Astrocyte (in vitro differentiated cells and primary cell): ENCODE data around the gene TMEM63C. TPM values are rescaled to one million over a fixed set of nuclear protein-coding genes. Genes with fewer than 3 reads are reported as not detected.

Source experiments
- DNase-seq: peaks from one replicate; pipeline ENCODE4 v3.0.0-alpha.2; 2010; ENCODE audit warnings: low read depth
- FAIRE-seq: peaks from 2 replicates; lab custom pipeline; 2011; peaks lifted over from hg19 to GRCh38; lab: Jason Lieb, UNC
- H2AFZ ChIP-seq: 2 replicates; pipeline ENCODE4 v1.6.0; 2012; ENCODE audit warnings: low read depth, low read length, inconsistent platforms
- H3K27ac ChIP-seq: 2 replicates; pipeline ENCODE4 v1.5.1; 2011; ENCODE audit warnings: low read depth, low read length, inconsistent platforms
- H3K27me3 ChIP-seq: 2 replicates; pipeline ENCODE4 v1.6.0; 2011; ENCODE audit warnings: low read length, inconsistent platforms; ENCODE audit not compliant: insufficient read depth
- H3K36me3 ChIP-seq: 2 replicates; pipeline ENCODE4 v1.5.1; 2011; ENCODE audit warnings: low read length, inconsistent platforms; ENCODE audit not compliant: insufficient read depth
- H3K4me1 ChIP-seq: 2 replicates; pipeline ENCODE4 v1.5.1; 2011; ENCODE audit warnings: low read length, inconsistent platforms; ENCODE audit not compliant: insufficient read depth
- H3K4me2 ChIP-seq: 2 replicates; pipeline ENCODE4 v1.6.0; 2012; ENCODE audit warnings: low read length, inconsistent platforms
- H3K4me3 ChIP-seq: 2 replicates; pipeline ENCODE4 v1.5.1; 2011; ENCODE audit warnings: low read depth, mild to moderate bottlenecking, low read length, inconsistent platforms; ENCODE audit not compliant: insufficient read depth
- H3K79me2 ChIP-seq: 2 replicates; pipeline ENCODE4 v1.6.0; 2012; ENCODE audit warnings: mild to moderate bottlenecking, low read length, inconsistent platforms; ENCODE audit not compliant: insufficient read depth
- H3K9ac ChIP-seq: 2 replicates; pipeline ENCODE4 v1.6.0; 2012; ENCODE audit warnings: mild to moderate bottlenecking, low read length, inconsistent platforms
- H3K9me3 ChIP-seq: 2 replicates; pipeline ENCODE4 v1.5.1; 2012; ENCODE audit warnings: low read depth, mild to moderate bottlenecking, low read length, inconsistent platforms; ENCODE audit not compliant: insufficient read depth
- H4K20me1 ChIP-seq: 2 replicates; pipeline ENCODE4 v1.6.0; 2012; ENCODE audit warnings: low read length, inconsistent platforms; ENCODE audit not compliant: insufficient read depth
- H3K27ac Mint-ChIP-seq: one replicate; pipeline ENCODE4 v1.8.0; 2021; ENCODE audit warnings: mild to moderate bottlenecking, mixed read lengths; ENCODE audit not compliant: unreplicated experiment
- H3K27me3 Mint-ChIP-seq: one replicate; pipeline ENCODE4 v1.8.0; 2021; ENCODE audit warnings: low read depth, mixed read lengths; ENCODE audit not compliant: unreplicated experiment
- H3K36me3 Mint-ChIP-seq: one replicate; pipeline ENCODE4 v1.8.0; 2021; ENCODE audit warnings: low read depth, mixed read lengths; ENCODE audit not compliant: unreplicated experiment
- H3K4me1 Mint-ChIP-seq: one replicate; pipeline ENCODE4 v1.8.0; 2021; ENCODE audit warnings: low read depth, mixed read lengths; ENCODE audit not compliant: unreplicated experiment
- H3K4me3 Mint-ChIP-seq: one replicate; pipeline ENCODE4 v1.8.0; 2021; ENCODE audit warnings: mild to moderate bottlenecking, moderate library complexity, mixed read lengths; ENCODE audit not compliant: unreplicated experiment
- H3K9me3 Mint-ChIP-seq: one replicate; pipeline ENCODE4 v1.8.0; 2021; ENCODE audit warnings: mild to moderate bottlenecking, mixed read lengths; ENCODE audit not compliant: unreplicated experiment
- EZH2 ChIP-seq: IDR thresholded peaks from 2 replicates; pipeline ENCODE4 v1.6.1; 2012; ENCODE audit warnings: mild to moderate bottlenecking, low read length, inconsistent platforms; ENCODE audit not compliant: insufficient read depth
- total RNA-seq: library from RNA; stranded (reverse); gene quantifications from 2 replicates; pipeline ENCODE4 v1.2.1, GENCODE V29; 2021
- TF ChIP-seq, protein P1 (sequence below): IDR thresholded peaks from 2 replicates; pipeline ENCODE4 v1.5.1; 2011; ENCODE audit warnings: low read depth, mild to moderate bottlenecking, inconsistent platforms, low read length, moderate library complexity; ENCODE audit not compliant: insufficient read depth

The TMEM63C gene
- total RNA-seq, 1 donor from 2014 or later, result 11.3 TPM

DNA sequence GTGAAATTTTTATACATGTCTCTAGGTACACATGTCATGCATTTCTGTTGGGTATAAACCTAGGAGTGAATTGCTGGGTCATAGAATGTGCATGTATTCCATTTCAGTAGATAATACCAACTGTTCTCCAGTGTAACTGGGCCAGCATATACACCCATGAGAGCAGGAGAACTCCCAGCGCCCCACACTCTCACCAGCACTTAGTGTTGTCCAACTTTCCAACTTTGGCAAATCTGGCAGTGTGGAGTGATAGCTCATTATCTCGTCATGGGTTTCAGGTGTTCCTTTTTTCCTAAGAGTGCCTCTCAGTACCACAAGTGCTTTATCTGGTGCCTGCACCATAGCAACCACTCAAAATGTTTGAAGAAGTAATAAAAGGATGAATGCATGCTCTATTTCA, 49.3 kb downstream of the TMEM63C start:
- DNase-seq (no peak), FAIRE-seq (no peak)
- H3K4me2 ChIP-seq, result no peak overlapping the region
- H3K36me3 ChIP-seq, result no peaks in the 10 kb centered on the region
- Mint-ChIP-seq H3K9me3 (peaks cover 8% of the 10 kb centered on the region), H3K36me3 (peaks cover 29% of the 10 kb centered on the region), H3K27ac (no peak overlapping the region), H3K4me3 (no peak overlapping the region), H3K27me3 (peaks cover 36% of the 10 kb centered on the region), H3K4me1 (no peaks in the 10 kb centered on the region)
- H3K27me3 ChIP-seq, result no peaks in the 10 kb centered on the region
- no peaks in the 10 kb centered on the region for H3K9me3 ChIP-seq
- no peaks in the 10 kb centered on the region for H4K20me1 ChIP-seq
- no peak overlapping the region for H3K4me3 ChIP-seq
- no peaks in the 10 kb centered on the region for H3K4me1 ChIP-seq
- TF ChIP-seq, protein P1, sequence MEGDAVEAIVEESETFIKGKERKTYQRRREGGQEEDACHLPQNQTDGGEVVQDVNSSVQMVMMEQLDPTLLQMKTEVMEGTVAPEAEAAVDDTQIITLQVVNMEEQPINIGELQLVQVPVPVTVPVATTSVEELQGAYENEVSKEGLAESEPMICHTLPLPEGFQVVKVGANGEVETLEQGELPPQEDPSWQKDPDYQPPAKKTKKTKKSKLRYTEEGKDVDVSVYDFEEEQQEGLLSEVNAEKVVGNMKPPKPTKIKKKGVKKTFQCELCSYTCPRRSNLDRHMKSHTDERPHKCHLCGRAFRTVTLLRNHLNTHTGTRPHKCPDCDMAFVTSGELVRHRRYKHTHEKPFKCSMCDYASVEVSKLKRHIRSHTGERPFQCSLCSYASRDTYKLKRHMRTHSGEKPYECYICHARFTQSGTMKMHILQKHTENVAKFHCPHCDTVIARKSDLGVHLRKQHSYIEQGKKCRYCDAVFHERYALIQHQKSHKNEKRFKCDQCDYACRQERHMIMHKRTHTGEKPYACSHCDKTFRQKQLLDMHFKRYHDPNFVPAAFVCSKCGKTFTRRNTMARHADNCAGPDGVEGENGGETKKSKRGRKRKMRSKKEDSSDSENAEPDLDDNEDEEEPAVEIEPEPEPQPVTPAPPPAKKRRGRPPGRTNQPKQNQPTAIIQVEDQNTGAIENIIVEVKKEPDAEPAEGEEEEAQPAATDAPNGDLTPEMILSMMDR, result no peak
- no peak for TF ChIP-seq EZH2
- H2AFZ ChIP-seq, result no peak overlapping the region
- no peak overlapping the region for H3K27ac ChIP-seq
- H3K9ac ChIP-seq, result no peak overlapping the region
- H3K79me2 ChIP-seq, result no peaks in the 10 kb centered on the region

DNA sequence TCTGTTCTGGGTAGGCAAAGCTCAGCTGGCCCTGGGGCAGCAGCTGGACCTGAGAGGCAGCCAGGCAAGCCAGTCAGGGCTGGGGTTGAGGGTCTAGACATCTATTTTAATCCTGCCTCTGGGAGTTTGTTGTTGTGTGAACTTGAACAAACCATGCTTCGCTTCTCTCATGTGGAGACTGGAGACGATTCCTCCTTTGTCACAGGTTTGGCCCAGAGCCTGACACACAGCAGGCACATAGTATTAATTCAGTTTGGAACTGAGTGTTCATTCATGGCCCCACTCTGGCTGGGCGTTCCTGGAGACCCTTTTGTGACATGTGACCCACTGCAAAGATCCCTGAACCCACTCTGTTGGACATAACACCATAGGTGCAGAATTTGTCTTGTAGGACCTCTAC, 50.1 kb downstream of the TMEM63C start:
- Histone ChIP-seq H3K4me3 (no peak overlapping the region), H3K79me2 (no peaks in the 10 kb centered on the region), H3K36me3 (no peaks in the 10 kb centered on the region), H3K4me2 (no peak overlapping the region), H4K20me1 (no peaks in the 10 kb centered on the region), H3K9me3 (no peaks in the 10 kb centered on the region), H2AFZ (no peak overlapping the region), H3K27me3 (no peaks in the 10 kb centered on the region), H3K9ac (no peak overlapping the region), H3K4me1 (no peaks in the 10 kb centered on the region), H3K27ac (no peak overlapping the region)
- Mint-ChIP-seq H3K27ac (no peak overlapping the region), H3K9me3 (peaks cover 8% of the 10 kb centered on the region), H3K4me1 (no peaks in the 10 kb centered on the region), H3K36me3 (peaks cover 24% of the 10 kb centered on the region), H3K4me3 (no peak overlapping the region), H3K27me3 (peaks cover 33% of the 10 kb centered on the region)
- TF ChIP-seq EZH2, result no peak
- TF ChIP-seq, protein P1, result no peak
- DNase-seq (no peak), FAIRE-seq (no peak)

DNA sequence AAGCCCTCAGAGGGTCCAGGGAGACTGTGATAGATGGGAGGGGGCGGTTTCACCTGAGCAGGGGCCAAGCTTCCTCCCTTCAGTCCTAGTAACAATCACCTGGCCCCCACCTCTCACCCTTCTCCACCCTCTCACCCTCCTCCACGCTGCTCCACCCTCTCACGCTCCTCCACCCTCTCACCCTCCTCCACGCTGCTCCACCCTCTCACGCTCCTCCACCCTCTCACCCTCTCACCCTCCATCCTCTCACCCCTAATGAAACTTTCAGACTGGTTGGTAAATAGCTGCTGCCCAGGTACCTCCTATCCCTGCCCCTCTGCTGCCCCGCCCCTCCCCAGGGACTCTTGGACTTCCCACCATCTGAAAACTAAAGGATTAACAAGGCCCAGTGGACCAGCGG, 55.2 kb downstream of the TMEM63C start:
- no peak overlapping the region for H2AFZ ChIP-seq
- peaks cover 2% of the 10 kb centered on the region for H3K27me3 ChIP-seq
- H3K4me3 Mint-ChIP-seq, result no peak overlapping the region
- H3K4me1 ChIP-seq, result no peaks in the 10 kb centered on the region
- H3K4me3 ChIP-seq, result no peak overlapping the region
- no peaks in the 10 kb centered on the region for H3K36me3 ChIP-seq
- no peaks in the 10 kb centered on the region for H3K9me3 ChIP-seq
- no peak overlapping the region for H3K4me2 ChIP-seq
- TF ChIP-seq EZH2, result no peak
- TF ChIP-seq, protein P1, result no peak
- no peaks in the 10 kb centered on the region for H4K20me1 ChIP-seq
- peaks cover 38% of the 10 kb centered on the region for H3K27me3 Mint-ChIP-seq
- peaks cover 3% of the 10 kb centered on the region for H3K9me3 Mint-ChIP-seq
- FAIRE-seq (no peak), DNase-seq (no peak)
- H3K79me2 ChIP-seq, result no peaks in the 10 kb centered on the region
- no peak overlapping the region for H3K27ac ChIP-seq
- H3K4me1 Mint-ChIP-seq, result no peaks in the 10 kb centered on the region
- no peak overlapping the region for H3K9ac ChIP-seq
- H3K27ac Mint-ChIP-seq, result no peak overlapping the region
- H3K36me3 Mint-ChIP-seq, result peaks cover 12% of the 10 kb centered on the region
